Erythroblast (primary cell): ENCODE data around the gene AFAP1L1.

Experiments
- GATA1 ChIP-seq: IDR thresholded peaks from 2 replicates; pipeline ENCODE4 v1.6.1; 2011; ENCODE audit warnings: low read depth, mild to moderate bottlenecking, control low read depth, low read length, moderate library complexity
- POLR2A ChIP-seq: IDR thresholded peaks from 2 replicates; pipeline ENCODE4 v1.6.1; 2011; ENCODE audit warnings: mild to moderate bottlenecking, low read length

GRCh38 chr5:149303210-149303609 lies 31.6 kb downstream of the AFAP1L1 start:
- TF ChIP-seq POLR2A = no peak
- TF ChIP-seq GATA1 = no peak
